ENCODE measurements around the gene USP36. TPM values are rescaled to one million over a fixed set of nuclear protein-coding genes. Genes with fewer than 3 reads are reported as not detected.
A peak's percentile ranks its signal among the peaks of the same experiment; 100 is the strongest.
"Not testable (repeated sequence)": the region's sequence is repeated elsewhere in the genome, so short reads cannot be mapped to it uniquely, and the experiment has no call there.

Gene USP36
- total RNA-seq, 3 donors from 2014 or later, result 50.2 to 58.8 (median 55.4) TPM

DNA sequence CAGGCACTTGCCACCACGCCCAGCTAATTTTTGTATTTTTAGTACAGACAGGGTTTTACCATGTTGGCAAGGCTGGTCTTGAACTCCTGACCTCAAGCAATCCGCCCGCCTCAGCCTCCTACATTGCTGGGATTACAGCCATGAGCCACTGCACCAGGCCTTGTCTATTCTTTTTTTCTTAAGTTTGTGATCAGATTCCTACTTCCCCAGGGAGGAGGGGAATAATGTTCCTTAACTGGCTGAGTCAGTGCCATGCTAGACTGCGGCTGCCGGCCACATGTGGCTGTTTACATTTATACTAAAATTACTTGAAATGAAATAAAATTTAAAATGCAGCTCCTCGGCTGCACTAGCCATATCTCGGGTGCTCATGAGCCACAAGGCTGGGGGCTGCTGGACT, 27.8 kb upstream of the USP36 start:
- Histone ChIP-seq H3K27ac (no peak overlapping the region), H3K4me1 (no peaks in the 10 kb centered on the region), H3K36me3 (no peaks in the 10 kb centered on the region), H3K9me3 (no peaks in the 10 kb centered on the region), H3K27me3 (no peaks in the 10 kb centered on the region), H3K4me3 (no peak overlapping the region)
- intact Hi-C loops (cut with DNase I; ENCODE audit: low total_unique reads), result loop anchor here (10.0 kb wide), 1 partner anchor 106 kb away; the partner anchor contains the start of gene LGALS3BP
- TF ChIP-seq POLR2AphosphoS5 (IDR thresholded peaks at IDR 0.05), result no peak
- TF ChIP-seq POLR2A (IDR thresholded peaks at IDR 0.05), result no peak
- TF ChIP-seq CTCF (IDR thresholded peaks at IDR 0.05), result no peak
- no peak for DNase-seq (ENCODE audit: low spot score in 2 of 2)

GRCh38 chr17:78867046-78867445, 26.4 kb upstream of the USP36 start:
- H3K27me3 ChIP-seq; H3K9me3 ChIP-seq; DNase-seq (ENCODE audit: low spot score in 2 of 2); H3K27ac ChIP-seq; H3K4me3 ChIP-seq; H3K36me3 ChIP-seq; H3K4me1 ChIP-seq: not testable (repeated sequence)
- intact Hi-C loops (cut with DNase I; ENCODE audit: low total_unique reads), result loop anchor here (10.0 kb wide), 1 partner anchor 108 kb away; the partner anchor contains the start of gene LGALS3BP

DNA sequence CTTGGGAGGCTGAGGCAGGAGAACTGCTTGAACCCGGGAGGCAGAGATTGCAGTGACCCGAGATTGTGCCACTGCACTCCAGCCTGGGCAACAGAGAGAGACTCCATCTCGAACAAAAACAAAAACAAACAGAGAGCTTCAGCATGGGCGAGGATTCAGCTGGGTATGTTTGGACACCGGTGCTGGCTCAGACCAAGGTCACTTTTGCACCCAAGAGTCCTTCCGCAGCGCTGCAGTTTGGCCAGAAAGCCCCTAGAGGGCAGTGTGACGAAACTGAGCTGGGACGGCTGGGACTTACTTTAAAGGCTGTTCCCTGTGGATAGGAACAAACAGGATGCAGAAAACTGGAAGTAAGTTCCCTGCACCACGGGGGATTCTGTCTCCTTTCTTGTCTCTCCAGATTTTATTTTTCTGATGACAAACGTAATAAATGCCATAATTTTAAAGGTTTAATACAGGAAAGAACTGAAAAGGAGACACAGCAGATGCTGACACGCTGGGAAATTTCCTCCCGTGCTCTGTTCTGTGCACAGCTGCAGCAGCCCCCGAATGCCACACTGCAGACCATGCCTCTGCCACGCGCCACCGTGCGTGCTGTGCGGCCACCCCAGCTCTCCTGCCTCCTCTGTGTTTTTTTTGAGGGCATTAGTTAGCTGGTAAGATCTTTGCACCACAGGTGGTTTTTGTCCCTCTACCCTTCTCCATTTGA, 25.2 kb upstream of the USP36 start:
- TF ChIP-seq POLR2A (IDR thresholded peaks at IDR 0.05) (no peak), CTCF (IDR thresholded peaks at IDR 0.05) (peak; percentile 69 to 87 (median 84))
- H3K4me3 ChIP-seq, result no peak overlapping the region
- intact Hi-C loops (cut with DNase I; ENCODE audit: low total_unique reads), result loop anchor here (2.0 to 10.0 kb wide), 2 partner anchors 57 to 109 kb away; partner anchors contain the start of gene LGALS3BP
- no peaks in the 10 kb centered on the region for H3K27me3 ChIP-seq
- peak; percentile 62 to 85 for DNase-seq (ENCODE audit: low spot score in 2 of 2)
- H3K4me1 ChIP-seq, result no peaks in the 10 kb centered on the region
- H3K27ac ChIP-seq, result no peak overlapping the region
- H3K36me3 ChIP-seq, result no peaks in the 10 kb centered on the region
- H3K9me3 ChIP-seq, result no peaks in the 10 kb centered on the region

DNA sequence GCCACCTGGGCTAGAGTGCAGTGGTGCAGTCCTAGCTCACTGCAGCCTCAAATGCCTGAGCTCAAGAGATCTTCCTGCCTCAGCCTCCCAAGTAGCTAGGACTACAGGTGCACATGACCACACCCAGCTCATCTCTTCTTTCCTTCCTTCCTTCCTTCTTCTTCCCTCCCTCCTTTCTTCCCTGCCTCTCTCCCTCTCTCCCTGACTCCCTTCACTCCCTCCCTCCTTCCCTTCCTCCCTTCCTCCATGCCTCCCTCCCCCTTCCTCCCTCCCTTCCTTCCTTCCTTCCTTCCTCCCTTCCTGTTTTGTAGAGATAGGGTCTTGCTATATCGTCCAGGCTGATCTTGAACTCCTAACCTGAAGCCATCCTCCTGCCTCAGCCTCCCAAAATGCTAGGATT, 23.5 kb upstream of the USP36 start:
- TF ChIP-seq CTCF (IDR thresholded peaks at IDR 0.05), result no peak
- no peak for TF ChIP-seq POLR2AphosphoS5 (IDR thresholded peaks at IDR 0.05)
- TF ChIP-seq POLR2A (IDR thresholded peaks at IDR 0.05), result no peak

GRCh38 chr17:78862073-78863023, 21.7 kb upstream of the USP36 start:
- Histone ChIP-seq H3K36me3 (no peaks in the 10 kb centered on the region), H3K27ac (peak overlapping the region; percentile 74 to 91), H3K27me3 (no peaks in the 10 kb centered on the region), H3K4me1 (no peaks in the 10 kb centered on the region), H3K4me3 (no peak overlapping the region), H3K9me3 (no peaks in the 10 kb centered on the region)
- intact Hi-C loops (cut with DNase I; ENCODE audit: low total_unique reads), result loop anchor here (10.0 kb wide), 1 partner anchor 112 kb away; the partner anchor contains the start of gene LGALS3BP
- TF ChIP-seq CTCF (IDR thresholded peaks at IDR 0.05) (no peak), POLR2AphosphoS5 (IDR thresholded peaks at IDR 0.05) (peak; percentile 57 to 94 (median 78))
- peak in 1 of 2 donors; percentile 79 for DNase-seq (ENCODE audit: low spot score in 2 of 2)

More for the DNA sequence above, 23.5 kb upstream of the USP36 start:
- Histone ChIP-seq H3K27ac (peak overlapping the region; percentile 30 to 74), H3K4me3 (no peak overlapping the region), H3K27me3 (no peaks in the 10 kb centered on the region), H3K36me3 (no peaks in the 10 kb centered on the region), H3K9me3 (no peaks in the 10 kb centered on the region), H3K4me1 (no peaks in the 10 kb centered on the region)
- intact Hi-C loops (cut with DNase I; ENCODE audit: low total_unique reads), result loop anchor here (2.0 to 10.0 kb wide), 2 partner anchors 59 to 111 kb away; partner anchors contain the start of gene LGALS3BP
- no peak for DNase-seq (ENCODE audit: low spot score in 2 of 2)

Measured in breast epithelium (tissue), 4 donors.